Limb (tissue), 2 donors: ENCODE measurements around the gene VIM.
"Not testable (repeated sequence)": the region's sequence is repeated elsewhere in the genome, so short reads cannot be mapped to it uniquely, and the experiment has no call there.

Experiments
- DNase-seq, 2 donors: peaks; one replicate each; pipeline ENCODE4 v3.0.0-alpha.2; 2016; ENCODE audit errors: extremely low spot score in 2 of 2

VIM gene

DNA sequence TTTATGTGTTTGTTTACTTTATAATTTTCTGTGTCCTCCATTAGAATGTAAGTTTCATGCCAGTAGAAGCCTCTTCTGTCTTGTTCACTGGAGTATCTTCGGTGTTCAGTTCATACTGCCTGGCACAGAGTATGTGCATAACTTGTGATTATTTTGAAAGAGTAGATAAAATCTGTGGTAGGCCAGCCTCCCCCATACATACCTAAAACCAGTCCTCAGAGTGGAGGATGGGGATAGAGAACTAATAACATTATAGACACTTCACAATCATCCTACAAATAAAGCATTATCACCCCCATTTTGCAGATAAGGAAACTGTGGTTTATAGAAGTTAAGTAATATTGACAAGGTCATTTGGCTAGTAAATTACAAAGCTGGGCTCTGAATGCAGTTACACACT, 28.0 kb downstream of the VIM start:
- no peak for DNase-seq

DNA sequence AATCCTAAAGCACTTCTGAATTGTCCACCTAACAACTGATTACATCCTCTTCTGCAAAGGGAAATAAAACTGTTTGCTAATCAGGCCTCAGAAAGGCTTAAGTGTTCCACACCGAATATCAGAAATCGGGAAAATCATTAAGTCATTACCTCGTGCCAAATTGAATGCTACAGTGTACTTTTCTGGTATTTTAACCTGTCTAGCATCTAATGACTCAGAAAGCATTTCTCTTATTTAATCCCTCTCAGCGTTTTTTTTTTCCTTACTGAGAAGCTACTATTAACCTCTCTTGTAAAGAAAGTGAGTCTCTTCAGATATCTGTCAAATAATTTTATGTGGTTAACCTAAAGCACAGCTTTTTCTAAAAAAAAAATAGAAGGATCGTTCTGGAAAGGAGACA, 28.6 kb downstream of the VIM start:
- DNase-seq: no peak

DNA sequence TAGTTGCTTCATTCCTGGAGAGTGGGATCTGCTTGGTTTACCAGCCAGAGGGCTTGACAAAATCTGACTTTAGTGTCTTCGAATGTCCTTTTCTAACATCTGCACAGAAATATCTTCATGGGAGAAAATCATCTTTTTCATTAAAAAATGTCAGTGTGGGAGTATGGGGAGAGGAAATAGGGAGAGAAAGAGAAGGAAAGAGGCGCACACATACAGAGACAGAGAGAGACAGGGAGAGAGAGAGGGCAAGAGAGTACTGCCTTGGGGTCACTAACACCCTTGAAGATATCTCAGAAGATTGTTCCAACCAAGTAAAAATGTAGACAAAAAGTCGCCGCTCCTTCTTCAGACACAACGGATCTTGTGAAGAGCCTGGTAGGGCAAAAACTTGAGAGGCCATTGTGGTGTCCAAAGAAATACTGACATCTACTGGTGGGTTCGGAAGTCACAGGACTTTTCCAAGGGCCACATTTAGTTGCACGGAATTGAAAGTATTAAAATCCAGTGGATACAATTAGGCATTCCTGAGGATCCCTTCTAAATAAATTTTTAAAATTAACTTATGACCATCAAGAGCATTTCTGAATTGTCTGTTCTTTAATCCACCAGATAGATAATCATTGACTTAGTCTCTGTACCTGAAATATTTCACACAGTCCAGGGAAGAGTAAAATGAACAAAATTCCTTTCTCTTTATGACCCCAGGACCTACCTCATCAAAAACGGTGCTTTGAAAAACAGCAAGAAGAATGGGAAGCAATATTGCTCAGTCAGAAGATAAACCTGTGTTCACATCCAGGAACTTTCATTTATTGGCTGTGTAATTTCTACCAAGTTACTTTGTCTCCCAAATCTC, 29.7 kb downstream of the VIM start:
- peak; percentile 69 to 79 for DNase-seq

DNA sequence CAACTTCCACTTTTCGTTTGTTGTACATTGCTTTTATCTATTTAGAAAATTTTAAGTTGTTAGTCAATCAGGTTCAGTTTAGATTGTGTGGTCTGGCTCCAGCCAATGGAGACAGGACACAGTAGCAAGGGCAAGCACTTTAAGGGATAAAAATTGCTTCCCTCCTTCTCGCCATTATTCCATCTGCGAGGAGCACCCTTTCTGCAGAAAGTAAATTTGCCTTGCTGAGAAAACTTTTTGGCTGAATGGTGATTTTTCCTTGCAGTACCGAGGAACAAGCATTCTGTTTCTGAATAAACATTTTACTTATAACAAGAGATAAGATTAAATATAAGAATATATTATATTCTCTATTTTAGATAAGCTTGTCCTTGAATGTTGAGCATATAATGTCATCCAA, 34.5 kb downstream of the VIM start:
- DNase-seq: no peak

DNA sequence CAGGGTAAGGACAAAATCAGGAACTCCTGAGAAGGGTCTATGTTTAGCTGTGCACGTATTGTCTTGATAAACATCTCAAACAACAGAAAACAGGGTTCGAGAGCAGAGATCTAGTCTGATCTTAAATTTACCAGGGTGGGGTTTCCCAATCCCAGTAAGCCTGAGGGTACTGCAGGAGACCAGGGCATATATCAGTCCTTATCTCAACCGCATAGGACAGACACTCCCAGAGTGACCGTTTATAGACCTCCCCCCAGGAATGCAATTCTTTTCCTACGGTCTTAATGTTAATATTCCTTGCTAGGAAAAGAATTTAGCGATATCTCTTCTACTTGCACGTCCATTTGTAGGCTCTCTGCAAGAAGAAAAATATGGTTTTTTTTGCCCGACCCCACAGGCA, 35.5 kb downstream of the VIM start:
- DNase-seq: no peak

DNA sequence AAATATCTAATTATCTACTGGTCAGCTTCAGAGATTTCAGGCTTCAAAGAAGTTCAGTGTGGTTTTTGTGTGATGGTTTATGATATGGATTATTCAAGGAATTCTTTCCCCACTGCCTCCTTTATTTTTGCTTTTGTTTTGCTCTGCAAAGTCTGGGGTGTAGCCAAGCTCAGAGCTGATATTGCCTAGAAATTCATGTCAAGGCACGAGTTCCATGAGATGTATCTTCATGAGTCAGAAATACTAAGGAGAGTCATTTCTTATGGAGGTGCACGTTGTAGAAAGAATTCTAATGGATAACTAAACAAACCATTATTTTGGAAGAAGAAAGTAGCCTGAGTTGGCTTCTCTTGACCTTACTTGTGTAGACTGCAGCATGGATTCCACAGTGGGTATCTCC, 37.4 kb downstream of the VIM start:
- DNase-seq: no peak

DNA sequence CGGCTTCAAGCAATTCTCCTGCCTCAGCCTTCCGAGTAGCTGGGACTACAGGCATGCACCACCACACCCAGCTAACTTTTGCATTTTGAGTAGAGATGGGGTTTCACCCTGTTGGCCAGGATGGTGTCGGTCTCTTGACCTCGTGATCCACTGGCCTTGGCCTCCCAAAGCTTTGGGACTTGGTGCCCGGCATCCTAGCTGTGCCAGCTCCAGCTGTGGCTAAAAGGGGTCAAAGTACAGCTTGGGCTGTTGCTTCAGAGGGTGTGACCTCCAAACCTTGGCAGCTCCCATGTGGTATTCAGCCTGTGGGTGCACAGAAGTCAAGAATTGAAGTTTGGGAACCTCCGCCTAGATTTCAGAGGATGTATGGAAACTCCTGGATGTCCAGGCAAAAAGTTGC, 38.5 kb downstream of the VIM start:
- DNase-seq: not testable (repeated sequence)

DNA sequence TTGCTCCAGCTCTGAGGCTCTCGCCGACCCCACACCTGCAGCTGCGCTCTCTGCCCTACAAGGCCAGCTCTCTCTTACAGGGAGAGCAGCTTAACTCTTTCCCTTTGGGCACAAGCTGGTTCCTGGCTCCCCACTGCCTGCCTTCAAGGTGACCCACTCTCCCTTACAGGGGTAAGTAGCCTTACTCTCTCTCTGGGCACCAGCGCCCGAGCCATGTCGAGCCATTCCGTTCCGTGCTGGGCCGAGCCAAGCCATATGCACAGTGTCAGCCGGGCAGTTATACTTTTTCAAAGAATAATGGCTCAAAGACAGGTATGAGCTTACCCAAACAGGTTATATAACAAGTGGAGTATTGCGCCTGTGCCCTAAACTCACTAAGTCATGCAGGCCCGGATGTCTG, 44.6 kb downstream of the VIM start:
- DNase-seq: no peak

DNA sequence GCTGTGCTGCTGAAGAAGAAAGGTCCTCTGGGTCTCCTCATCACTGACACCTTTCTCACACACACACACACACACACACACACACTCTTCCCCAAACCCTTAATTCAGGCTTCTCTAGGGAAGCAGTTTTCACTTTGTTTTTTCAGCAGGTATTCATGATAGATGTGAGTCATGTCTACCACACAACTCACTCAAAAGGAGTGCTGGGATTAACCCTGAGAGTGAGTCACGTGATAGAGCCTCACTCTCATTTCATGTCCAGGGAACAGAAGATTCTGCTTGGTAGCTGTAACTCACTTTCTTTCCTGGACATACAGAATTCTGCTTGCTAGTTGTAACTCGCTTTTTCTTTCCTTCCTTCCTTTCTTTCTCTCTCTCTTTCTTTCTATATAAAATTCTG, 45.4 kb downstream of the VIM start:
- DNase-seq: no peak

DNA sequence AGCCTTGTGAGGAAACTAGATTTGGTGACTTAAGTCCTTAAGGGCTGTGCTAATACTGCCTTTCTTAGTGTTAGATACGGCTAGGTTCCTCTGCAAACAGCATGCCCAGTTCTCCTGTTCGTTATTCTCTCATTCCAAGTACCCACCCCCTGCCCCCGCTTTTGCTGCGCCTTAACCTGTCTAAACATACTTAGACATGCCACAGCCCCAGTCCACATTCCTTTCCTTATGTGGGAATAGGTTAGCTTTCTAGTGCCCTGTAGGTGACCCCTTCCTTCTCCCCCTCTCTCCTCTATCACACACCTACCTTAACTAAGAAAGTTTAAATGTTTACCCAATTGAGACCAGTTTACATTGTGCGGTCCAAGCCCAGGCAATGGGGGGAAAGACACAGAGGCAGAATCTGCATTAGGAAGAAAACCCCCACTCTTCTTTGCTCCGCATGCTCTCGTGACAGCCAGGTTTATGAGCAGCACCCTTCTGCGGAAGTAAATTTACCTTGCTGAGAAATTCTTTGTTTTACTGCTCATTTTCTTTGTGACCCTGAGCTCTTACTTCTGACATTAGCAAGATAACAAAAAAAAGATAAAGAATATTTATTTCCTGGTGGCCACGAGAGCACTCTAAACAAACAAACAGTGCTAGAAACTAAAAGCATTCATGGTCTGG, 48.8 kb downstream of the VIM start:
- DNase-seq: no peak

DNA sequence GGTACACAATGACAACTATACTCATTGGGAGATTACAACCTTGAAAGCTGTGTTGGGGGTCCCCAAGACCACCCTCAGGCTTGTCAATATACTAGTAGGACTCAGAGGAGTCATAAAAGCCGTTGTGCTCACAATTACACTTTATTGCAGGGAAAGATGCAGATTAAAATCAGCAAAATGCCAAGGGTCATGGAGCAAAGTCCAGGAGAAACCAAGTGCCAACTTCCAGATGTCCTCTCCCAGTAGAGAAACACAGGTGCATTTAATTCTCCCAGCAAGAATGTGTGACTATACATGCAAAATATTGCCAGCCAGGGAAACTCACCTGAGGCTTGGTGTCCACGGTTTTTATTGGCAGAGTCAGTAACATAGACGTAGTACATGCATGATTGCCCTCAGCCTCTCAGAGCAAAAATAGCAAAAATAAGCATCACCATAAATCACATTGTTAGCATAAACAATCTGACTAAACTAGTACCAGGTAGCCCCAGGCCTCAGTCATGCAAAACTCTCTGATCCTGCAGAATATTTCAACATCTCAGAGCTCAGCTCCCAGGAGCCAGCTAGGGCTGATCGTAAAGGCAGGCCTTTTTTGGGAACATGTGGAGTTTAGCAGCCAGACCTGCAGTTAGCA, 50.7 kb downstream of the VIM start:
- no peak for DNase-seq

DNA sequence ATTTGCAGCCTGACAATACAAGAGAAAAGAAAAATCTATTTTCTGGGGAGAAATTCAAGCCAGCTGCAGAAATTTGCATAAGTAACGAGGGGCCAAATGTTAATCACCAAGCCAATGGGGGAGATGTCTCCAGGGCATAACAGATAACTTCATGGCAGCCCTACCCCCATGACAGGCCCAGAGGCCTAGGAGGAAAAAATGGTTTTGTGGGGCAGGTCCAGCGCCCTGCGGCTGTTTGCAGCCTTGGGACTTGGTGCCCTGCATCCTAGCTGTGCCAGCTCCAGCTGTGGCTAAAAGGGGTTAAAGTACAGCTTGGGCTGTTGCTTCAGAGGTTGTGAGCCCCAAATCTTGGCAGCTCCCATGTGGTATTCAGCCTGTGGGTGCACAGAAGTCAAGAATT, 54.3 kb downstream of the VIM start:
- no peak for DNase-seq

DNA sequence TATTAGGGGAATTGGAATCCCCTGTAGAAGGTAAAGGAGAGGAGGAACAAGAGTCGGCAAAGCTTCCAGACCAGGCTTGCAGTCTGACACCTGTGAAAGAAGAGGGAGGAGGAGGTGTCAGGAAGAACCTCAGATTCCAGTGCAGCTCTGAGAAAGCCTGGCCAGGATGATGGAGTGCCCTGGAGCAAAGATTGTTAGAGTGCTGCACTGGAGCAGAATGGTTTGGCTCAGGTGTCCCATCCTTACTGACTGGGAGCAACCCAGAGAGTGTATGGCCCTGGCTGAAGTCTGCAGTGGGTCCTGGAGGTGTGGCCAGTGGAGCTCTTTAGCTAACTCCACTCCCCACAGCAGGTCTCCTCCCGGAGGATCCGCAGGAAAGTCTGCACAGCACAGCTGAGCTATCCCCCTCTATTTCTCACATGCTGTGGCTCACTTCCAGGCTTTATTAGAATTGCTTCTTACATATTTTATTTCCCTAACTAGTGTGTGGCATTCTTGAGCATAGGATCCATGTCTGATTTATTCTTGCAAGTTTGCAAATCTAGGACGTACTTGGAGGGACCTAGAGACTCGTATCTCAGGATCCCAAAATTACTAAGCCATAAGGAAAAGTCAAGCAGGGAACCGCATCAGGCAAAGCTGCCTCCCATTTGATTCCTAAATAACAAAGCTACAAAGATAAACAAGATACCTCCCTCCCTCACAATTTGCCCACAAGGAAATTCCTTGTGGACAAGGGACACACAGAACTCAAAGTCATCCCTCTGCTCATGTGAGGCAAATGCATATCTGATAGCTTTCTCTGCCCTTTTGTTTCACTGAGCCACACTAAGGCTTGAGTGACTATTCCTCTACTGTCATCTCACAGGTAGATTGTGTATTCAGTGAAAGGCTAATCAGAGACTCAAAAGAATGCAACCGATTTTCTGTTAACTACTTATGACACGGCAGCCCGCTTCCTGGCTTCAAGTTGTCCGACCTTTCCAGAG, 58.8 kb downstream of the VIM start:
- DNase-seq: no peak
